NCI-H2081 (cell line): ENCODE data around the gene SEC11A.
A peak's percentile ranks its signal among the peaks of the same experiment; 100 is the strongest.
"Not testable (repeated sequence)": the region's sequence is repeated elsewhere in the genome, so short reads cannot be mapped to it uniquely, and the experiment has no call there.

ENCODE experiments used
- DNase-seq, 2 experiments: peaks; one replicate each; lab custom pipeline; 2025; lab: John Stamatoyannopoulos, UW

Gene SEC11A

DNA sequence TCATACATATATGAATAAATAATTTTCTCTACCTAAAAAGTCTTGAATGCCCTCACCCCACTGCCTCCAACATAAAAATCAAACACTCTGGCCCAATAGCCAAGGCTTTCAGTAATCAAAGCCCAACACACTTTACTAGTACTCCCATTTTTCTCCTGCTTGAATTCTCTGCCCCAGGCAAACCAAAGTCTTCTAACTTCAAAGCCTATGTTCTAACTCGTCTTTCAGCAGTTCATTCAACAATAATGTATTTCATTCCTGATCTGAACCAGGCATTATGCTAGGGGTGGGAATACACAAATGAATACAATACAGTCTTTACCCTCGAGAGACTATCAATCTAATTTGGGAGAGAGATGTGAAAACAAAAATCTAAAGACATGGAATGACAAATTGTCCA, 21.1 kb upstream of the SEC11A start:
- DNase-seq = no peak

DNA sequence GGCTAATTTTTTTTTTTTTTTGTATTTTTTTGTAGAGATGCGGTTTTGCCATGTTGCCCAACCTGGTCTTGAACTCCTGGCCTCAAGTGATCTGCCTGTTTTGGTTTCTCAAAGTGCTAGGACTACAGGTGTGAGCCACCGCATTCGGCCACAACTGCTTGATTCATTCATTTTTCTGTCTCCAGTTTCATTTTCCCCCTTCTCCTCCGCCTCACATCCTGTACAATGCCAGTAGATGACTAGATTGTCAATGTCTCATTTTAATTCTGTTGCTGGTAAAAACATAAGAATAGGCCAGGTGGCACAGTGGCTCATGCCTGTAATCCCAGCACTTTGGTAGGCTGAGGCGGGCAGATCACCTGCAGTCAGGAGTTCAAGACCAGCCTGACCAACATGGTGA, 20.4 kb upstream of the SEC11A start:
- no peak for DNase-seq

DNA sequence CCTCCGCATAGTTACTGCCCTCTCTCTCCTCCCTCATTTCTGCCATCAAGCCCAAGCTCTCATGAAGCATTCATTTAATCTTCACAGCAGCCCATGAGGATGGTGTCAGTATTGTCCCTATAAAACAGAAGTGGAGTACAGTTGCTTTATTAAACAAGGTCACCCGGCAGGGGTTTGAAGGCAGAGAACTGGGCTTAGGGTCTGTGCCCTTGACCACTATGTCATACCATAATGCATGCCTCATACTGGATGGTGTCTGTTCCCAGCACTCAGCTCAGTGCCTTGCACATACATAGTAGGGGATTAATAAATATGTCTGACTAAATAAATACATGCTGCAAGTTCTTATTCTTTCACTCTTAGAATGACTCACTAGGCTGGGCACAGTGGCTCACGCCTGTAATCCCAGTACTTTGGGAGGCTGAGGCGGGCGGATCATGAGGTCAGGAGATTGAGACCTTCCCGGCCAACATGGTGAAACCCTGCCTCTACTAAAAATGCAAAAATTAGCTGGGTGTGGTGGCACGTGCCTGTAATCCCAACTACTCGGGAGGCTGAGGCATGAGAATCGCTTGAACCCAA, 19.6 kb upstream of the SEC11A start:
- not testable (repeated sequence) for DNase-seq

DNA sequence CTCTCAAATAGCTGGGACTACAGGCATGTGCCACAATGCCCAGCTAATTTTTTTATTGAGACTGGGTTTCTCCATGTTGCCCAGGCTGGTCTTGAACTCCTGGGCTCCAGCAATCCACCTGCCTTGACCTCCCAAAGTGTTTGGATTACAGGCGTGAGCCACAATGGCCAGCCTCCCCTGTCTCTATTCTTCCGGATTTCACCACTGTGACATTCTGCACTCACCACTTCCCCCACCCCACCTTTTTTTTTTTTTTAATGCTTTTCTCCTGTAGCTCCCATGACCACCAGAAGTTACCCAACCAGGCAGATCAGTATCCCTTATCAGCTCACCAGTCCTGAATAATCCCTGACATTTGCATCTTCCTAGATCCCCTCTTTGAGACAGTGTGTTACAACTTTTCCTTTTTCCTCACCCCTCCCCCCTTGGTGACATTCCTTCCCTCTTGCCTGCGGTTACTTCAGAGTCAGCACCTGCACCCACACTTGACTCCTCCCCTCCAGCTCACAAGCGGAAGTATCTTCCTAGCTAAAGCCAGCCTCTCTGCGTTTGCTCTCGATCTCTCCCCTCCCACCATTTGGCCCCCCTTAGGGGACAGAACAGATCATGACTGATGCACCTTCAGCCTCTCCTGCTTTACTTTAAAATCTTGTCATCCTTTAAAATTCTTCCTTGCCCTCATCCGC, 19.0 kb upstream of the SEC11A start:
- no peak for DNase-seq

DNA sequence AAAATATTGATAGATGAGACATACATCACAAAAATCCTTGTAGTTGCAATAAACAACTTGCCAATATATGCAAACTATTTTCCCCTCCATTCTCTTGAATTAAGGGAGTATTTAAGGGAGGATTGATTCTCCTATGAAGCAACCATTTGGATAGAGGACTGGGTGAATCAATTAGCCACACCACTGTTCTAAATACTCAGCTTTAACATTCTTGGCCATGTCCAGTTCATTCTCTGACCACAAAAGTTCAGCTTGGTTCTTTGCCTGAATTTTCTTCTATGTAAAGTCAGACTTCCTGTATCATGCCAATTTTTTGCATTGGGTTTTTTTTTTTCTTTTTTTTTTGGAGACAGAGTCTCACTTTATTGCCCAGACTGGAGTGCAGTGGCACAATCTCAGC, 15.8 kb upstream of the SEC11A start:
- no peak for DNase-seq

GRCh38 chr15:84727429-84727828, 11.5 kb upstream of the SEC11A start:
- no peak for DNase-seq

DNA sequence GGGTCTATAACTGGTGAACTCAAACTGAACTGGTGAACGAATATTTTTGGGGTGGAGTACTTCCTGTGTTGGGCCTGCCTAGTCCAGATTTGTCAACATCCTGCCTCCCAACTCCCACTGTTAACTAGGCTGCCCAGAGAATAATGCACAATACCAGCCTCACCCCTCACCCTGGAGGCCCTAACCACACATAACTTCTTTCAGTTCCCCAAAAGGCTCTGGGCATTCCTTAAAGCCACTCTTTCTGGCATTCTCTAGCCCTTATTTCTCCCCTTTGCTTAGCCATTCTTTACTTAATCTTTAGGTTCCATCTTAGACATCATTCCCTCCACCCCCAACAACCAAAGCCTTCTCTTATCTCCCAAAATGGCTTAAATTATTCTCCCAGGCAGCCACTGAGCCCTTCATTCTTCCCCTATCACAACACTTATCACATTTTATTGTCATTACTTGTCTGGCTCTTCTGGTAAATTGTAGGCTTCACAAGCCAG, 9.1 kb upstream of the SEC11A start:
- no peak for DNase-seq

- DNase-seq = no peak
Observed at GRCh38 chr15:84722628-84723027, 6.7 kb upstream of the SEC11A start.

GRCh38 chr15:84721371-84721770, 5.4 kb upstream of the SEC11A start:
- no peak for DNase-seq

GRCh38 chr15:84715441-84716035, 401 bp downstream of the SEC11A start:
- DNase-seq = peak in 1 of 2 experiments; percentile 23

- no peak for DNase-seq
Observed at GRCh38 chr15:84714821-84715220, 1.1 kb downstream of the SEC11A start.

DNA sequence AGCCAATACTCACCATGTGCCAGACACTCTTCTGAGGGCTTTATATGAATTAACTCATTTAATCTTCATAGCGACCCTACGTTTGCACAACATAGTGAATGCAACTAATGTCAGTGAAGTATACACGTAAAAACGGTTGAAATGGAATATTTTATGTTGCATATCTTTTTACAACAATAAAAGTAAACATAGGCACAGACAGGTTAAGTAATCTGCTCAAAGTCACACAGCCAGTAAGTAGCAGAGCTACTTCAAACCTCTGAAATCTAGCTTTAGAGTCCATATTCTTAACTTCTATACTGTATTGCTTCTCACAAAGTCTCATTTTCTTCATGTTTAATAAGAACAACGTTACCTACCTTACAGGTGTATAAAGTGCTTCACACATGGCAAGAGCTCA, 1.6 kb downstream of the SEC11A start:
- no peak for DNase-seq

- no peak for DNase-seq
Observed at GRCh38 chr15:84703808-84704207, 12.1 kb downstream of the SEC11A start.

- no peak for DNase-seq
Observed at GRCh38 chr15:84702961-84703482, 12.9 kb downstream of the SEC11A start.

- DNase-seq = no peak
Observed at GRCh38 chr15:84699538-84700191, 16.3 kb downstream of the SEC11A start.

GRCh38 chr15:84697236-84697990, 18.5 kb downstream of the SEC11A start:
- DNase-seq = no peak

DNA sequence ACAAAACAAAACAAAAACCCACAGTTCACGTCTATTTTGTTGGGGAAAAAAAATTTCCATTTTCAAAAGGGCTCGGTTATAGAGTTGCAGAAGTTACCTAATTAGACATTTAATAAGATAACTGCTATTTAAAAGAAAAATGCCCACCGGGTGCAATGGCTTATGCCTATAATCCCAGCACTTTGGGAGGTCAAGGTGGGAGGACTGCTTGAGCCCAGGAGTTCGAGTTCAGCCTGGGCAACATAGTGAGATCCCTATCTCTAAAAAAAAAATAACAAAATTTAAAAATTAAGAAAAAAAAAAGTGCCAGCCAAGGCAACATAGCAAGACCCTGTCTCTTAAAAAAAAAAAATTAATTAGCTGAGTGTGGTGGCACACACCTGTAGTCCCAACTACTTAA, 19.2 kb downstream of the SEC11A start:
- no peak for DNase-seq

DNA sequence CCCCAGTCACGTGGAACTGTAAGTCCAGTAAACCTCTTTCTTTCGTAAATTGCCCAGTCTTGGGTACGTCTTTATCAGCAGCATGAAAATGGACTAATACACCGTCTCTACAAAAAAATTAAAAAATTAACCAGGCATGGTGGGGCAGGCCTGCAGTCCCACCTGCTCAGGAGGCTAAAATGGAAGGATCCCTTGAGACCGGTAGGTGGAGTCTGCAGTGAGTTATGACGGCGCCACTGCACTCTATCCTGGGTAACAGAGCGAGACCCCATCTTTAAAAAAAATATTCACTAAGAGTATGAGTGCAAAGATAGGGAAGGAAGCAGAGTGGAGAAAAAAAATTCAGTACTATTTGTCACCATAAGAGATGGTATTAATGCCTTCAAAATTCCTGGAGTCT, 25.6 kb downstream of the SEC11A start:
- DNase-seq = no peak

DNA sequence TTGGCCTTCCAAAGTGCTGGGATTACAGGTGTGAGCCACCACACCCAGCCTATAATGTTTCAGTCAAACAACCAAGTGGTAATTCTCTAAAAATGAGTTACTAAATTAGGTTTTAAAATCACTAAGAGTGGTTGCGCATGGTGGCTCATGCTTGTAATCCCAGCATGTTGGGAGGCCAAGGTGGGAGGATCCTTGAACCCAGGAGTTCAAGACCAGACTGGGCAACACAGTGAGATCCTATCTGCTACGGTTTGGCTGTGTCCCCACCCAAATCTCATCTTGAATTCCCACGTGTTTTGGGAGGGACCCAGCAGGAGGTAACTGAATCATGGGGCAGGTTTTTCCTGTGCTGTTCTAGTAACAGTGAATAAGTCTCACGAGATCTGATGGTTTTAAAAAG, 26.1 kb downstream of the SEC11A start:
- no peak for DNase-seq

- not testable (repeated sequence) for DNase-seq
Observed at GRCh38 chr15:84686446-84686845, 29.5 kb downstream of the SEC11A start.

GRCh38 chr15:84685304-84685703, 30.6 kb downstream of the SEC11A start:
- DNase-seq = no peak

DNA sequence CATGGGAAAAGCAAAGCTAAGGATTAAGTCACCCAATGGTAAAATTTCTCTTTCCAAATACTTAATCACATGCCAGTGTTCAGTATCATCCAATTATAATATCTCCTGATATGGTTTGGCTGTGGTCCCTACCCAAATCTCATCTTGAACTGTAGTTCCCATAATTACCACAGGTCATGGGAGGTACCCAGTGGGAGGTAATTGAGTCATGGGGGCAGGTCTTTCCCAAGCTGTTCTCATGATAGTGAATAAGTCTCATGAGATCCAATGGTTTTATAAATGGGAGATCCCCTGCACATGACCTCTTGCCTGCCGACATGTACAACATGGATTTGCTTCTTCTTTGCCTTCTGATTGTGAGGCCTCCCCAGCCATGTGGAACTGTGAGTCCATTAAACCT, 31.8 kb downstream of the SEC11A start:
- DNase-seq = no peak
